COLO829 (cell line): ENCODE data around the gene SMC3.

Source experiments
- DNase-seq: peaks from one replicate; pipeline ENCODE4 v3.0.0; 2012; ENCODE audit warnings: low spot score

SMC3 gene

DNA sequence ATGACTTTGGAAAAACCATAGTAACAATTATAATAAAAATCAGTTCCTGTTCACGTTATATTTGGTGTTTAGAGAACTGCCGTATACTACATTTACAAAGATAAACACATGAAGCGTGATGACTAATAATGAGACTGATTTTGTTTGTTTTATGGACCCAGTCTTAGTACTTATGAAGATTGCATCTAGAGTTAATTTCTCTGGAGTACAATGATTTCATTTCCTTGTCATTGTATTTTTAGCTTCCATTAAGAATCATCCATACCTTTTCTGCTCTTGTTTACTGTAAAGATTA is 79.6 kb downstream of the SMC3 start:
- DNase-seq: no peak

DNA sequence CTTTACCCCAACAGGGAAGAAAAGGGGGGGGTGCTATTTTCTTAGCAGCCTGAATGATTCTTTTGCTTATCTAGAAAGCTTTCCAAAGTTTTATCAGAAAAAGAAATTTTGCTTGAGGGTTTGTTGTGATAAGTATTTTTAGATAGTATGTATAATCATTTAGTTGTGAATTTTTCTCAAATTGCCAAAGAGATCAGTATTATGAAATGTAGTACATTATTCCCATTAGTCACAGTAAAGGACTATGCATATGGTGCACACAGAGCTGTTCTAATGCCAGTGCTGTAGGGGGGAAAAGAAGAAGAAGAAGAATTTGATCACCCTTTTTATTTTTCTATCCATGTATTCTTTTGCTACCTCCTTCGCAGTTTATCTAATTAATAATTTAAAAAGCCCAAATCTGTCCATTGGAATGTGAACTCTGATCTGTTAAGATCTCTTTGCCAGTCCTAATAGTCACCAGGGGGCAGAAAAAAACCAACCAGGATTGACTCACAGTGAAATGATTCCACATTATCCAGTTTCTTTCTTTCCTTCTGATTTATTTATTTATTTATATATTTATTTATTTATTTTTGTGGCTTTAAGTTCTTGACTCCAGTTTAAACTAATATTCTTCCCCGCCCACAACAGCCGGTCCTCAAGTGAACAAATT is 81.3 kb downstream of the SMC3 start:
- no peak for DNase-seq

DNA sequence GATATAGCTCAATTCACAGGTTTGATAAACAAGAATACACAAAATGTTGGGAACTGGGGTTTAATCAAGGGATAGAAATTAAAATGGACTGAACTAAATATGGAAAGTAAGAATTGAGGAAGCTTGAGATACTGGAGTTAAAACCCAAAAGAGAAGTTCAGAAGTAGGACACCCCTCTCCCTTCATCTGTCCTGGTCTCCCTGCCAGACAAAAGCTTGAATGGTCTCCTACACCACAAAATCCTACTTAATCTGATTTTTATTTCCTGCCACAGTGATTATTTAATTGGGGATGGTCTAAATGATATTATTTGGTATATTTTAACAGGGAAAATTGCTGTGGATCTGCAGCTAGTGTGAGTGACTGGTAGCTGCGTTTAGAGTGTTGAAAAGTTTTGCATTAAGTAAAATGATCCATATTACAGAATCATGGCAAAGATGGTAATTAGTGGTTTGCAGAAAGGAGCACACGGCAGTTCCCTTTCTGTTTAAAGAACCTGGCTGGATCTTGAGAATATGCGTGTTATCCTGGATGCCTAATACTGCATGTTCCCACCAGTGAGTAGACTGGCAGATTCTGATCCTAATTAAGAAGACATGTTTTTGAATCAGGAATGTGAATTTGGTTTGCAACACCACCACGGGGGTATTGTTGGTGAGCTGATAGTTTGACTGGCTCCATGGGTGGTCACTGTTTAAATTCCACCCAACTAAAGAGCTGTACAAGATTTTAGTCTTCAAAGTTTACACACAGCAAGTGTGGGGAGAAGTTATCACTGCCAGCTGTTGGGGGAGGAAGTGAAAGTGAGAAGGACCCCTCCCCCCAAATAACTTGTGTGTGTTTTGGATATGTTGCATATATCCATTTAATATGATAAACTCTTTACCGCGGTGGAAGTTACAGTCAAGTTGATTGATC is 82.1 kb downstream of the SMC3 start:
- no peak for DNase-seq

DNA sequence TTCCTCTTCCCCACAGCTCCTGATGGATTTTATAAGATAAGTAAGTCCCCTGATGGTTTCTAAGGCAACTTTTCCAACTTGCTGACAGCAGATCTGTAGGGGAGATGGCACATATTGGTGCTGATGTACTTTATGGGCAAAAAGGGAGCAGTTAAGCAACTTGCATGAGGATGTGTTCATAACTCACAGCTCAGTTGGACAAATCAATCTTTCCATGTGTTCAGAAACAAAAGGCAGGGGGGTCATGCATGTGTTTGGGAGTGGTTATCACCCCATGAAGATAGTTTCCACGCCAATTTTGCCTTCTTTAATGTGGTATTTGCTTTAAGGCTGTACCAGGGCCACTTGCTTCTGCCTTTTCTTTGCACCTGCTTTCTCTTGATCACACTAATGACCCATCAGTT is 82.8 kb downstream of the SMC3 start:
- no peak for DNase-seq

DNA sequence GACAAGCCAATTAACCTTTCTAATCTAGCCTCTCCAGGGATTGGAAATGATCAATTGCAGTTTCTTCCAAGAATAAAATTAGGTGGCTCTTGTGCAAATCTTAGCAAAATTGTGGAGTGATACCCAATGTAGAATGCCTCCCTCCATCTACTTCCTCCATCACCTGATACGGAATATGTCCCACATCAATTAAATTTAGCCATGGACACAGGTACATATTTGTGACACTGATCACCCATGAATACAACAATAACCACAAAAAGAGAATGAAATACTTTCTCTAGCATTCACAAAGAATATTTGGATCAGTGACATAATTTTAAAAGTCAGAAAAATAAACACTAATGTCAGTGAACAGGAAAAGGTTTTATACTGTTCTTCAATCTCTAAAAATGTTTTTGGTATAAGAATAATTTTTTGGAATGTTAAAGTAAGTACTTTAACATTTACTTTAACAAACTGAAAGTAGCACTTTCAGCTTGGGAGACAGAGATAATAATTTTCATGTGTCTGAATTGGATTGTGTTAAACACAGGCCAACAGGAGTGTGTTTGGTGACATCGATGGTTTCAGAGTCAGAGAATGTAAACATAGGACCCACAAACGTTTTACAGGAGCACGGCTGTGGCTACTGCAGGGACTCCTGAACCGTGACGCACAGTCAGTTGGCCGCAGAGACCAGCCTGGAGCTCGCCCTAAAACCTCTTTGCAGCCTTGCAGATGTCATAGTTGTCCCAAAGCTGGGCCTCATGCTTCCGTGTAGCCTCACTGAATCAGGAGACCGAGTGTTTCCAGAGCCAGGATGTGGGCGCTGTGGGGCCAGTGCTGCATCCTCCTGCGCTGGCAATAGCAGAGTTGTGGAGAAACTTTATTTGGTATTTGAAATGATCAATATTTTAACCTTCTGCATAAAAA is 83.8 kb downstream of the SMC3 start:
- no peak for DNase-seq

DNA sequence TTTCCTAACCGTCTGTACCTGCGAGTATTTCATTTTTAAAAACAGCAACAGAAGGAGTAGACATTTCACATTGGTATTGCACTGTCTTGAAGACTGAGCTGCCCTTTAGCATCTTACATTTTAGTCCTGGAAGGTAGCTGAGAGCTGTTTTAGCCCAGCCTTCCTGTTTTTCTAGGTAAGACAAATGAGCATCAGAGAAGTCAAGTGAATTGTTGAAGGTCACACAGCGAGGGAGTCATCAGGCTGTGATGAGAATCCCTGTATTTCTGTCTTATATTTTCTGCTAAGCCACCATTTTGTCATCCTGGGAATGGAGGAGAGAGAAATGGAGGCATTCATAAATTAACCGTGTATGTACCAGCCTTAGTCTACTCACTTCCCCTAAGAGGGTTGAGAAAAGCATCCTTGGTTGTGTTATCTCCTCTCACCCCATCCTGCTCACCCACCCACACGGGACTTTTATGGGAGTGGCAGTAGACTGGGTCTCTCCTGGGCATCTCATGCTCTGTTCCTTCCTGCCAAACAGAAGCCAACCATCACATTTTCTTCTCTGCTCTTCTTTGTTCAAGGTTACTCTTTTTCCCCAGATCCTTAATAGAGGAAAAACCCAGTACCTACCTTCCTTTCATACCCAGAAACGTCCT is 85.1 kb downstream of the SMC3 start:
- DNase-seq: no peak
